ENCODE measurements around the gene KIAA1958.

KIAA1958 gene

DNA sequence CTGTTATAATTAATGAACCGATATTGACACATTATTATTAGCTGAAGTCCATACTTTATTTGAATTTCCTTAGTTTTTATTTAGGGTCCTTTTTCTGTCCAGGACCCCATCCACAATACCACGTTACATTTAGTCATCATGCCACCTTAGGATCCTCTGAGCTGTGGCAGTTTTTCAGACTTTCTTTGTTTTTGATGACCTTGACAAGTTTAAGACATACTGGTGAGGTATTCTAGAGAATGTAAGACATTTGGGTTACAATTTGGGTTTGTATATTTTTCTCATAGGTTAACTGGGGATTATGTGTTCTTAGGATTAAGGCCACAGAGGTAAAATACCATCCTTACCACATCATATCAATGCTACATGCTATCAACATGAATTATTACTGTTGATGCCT lies 42.7 kb downstream of the KIAA1958 start:
- no peak for DNase-seq (ENCODE audit: low read depth in 3 of 3)

DNA sequence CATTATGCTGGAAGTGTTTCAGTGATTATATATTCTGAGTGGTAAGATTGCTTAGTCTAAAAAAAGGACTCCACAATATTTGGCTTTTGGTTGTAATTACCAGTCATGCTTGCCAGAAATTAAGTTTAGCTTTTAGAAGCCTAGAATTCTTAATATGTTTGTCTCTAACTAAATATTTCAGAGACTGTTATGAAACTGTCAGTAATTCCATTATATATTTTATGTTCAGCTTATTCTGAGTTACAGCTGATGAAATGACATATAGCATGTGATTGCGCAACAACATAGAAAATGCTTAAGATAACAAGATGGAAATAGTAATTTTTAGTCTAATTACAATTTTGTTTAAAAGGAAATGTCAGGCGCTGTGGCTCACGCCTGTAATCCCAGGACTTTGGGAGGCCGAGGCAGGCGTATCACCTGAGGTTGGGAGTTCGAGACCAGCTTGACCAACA lies 44.2 kb downstream of the KIAA1958 start:
- no peak for DNase-seq (ENCODE audit: low read depth in 3 of 3)

DNA sequence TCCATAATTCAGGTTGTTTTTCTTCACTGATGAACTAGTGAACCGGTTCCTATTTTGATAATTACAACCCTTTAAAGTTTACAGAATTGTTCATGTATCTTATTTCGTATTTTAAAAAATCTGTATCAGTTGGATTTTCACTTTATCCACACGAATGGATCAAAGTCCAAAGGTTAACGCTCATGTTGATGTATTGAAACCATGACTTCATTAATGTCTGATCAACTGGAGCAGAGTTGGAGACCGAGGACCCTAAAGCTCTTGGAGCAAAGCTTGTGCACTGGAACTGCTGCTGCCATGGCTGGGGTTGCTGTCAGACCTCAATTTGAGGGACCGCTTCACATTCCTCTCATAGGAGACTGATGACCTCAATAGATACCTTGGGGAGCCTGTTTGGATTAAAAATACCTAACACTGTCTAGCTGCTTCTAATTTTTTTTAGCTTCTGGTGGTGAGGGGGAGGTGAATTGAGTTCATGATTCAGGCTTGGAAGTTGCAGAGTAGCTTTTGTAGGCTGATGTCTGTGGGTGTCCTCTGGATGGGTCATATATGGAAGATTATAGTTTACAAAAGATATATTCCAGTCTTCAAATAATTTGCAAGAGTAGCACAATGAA lies 45.1 kb downstream of the KIAA1958 start:
- DNase-seq (ENCODE audit: low read depth in 3 of 3) = no peak

DNA sequence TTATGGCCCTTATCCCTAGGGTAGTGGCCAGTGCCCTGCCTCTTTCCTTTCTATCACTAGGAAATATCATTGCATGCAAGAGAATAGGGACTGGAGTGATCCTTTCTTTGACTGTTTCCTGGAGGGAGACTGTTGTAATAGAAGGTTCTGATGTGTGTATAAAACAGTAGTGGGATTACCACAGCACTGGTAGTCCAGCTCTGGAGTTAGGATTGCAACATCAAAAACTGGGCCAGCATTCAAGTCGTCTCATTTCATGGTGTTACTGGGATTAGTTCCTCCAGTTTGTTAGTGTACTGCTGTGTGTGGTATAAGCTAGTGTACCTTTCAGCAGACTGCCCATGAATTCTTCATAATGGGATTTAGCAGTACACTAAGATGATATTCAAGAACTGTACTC lies 45.8 kb downstream of the KIAA1958 start:
- no peak for DNase-seq (ENCODE audit: low read depth in 3 of 3)

GRCh38 chr9:112533660-112534059 lies 47.0 kb downstream of the KIAA1958 start:
- DNase-seq (ENCODE audit: low read depth in 3 of 3) = no peak

- no peak for DNase-seq (ENCODE audit: low read depth in 3 of 3)
Measured at GRCh38 chr9:112535301-112535700, 48.7 kb downstream of the KIAA1958 start.

DNA sequence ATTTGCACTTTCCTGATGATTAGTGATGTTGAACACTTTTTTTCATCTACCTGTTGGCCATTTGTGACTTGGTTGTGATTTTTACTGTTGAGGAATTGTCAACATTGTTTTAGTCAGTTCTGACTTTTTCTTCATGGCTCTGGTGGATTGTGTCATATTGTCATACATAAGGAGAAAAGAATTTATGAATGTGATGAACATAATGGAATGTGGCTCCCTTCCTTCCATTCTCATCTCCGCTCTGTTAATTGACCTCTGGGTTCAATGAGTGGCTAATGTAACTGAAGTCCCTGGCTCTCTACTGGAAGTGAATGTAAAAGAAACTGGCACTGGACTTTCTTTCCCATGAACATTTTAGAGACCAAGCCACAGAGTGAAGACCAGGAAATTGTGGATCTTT lies 49.2 kb downstream of the KIAA1958 start:
- DNase-seq (ENCODE audit: low read depth in 3 of 3) = no peak

- DNase-seq (ENCODE audit: low read depth in 3 of 3) = no peak
Measured at GRCh38 chr9:112537561-112537960, 50.9 kb downstream of the KIAA1958 start.

GRCh38 chr9:112540800-112541199 lies 54.2 kb downstream of the KIAA1958 start:
- no peak for DNase-seq (ENCODE audit: low read depth in 3 of 3)

- no peak for DNase-seq (ENCODE audit: low read depth in 3 of 3)
Measured at GRCh38 chr9:112541685-112542084, 55.1 kb downstream of the KIAA1958 start.

DNA sequence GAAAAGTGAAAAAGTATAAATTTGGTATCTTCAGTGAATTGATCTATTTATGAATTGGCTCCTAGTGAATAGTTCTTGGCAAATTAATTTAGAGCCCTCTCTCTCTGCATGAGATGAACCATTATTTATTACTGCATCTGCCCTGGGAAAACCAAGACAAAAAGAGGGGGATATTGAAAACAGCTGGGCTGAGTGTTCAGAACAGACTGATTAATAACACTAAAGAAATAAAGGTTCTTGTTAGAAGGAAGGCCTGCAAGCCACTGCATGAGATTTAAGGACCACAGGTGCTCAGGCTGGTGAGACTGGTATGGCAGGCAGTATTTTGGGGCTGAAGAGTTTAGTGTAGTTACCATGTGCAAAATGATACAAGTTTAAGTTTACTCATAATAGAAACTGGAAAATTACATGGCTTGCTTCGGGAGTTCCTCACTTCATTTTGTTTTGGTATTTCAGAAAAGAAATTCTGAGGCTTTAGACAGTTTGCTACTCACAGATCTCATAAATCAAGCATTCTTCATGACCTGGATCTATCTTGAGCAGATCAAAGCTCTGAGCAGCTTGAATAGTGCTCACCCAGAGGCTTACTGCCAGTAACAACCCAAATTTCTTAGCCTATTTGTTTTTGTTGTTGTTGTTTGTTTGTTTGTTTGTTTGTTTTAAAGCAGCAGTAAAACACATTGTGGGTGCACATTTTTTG lies 56.1 kb downstream of the KIAA1958 start:
- DNase-seq (ENCODE audit: low read depth in 3 of 3) = no peak

GRCh38 chr9:112544477-112544876 lies 57.9 kb downstream of the KIAA1958 start:
- no peak for DNase-seq (ENCODE audit: low read depth in 3 of 3)

DNA sequence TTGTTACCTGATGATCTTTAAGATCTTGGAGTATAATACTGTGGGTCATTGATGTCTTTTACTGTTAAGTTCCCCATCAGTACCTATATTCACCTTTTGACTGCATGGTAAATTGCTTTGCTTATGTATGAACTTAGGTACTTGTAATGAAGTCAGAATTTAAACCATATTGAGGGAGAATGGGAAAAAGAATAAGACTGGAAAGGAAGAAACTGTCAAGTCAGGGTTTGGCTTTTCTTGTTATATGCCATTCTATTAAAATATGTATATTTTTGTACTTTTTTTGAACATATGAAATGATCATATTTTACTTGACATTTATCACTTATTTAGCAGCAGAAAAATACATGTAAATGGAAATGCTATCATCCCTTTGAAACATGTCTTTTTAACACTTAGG lies 58.6 kb downstream of the KIAA1958 start:
- no peak for DNase-seq (ENCODE audit: low read depth in 3 of 3)

DNA sequence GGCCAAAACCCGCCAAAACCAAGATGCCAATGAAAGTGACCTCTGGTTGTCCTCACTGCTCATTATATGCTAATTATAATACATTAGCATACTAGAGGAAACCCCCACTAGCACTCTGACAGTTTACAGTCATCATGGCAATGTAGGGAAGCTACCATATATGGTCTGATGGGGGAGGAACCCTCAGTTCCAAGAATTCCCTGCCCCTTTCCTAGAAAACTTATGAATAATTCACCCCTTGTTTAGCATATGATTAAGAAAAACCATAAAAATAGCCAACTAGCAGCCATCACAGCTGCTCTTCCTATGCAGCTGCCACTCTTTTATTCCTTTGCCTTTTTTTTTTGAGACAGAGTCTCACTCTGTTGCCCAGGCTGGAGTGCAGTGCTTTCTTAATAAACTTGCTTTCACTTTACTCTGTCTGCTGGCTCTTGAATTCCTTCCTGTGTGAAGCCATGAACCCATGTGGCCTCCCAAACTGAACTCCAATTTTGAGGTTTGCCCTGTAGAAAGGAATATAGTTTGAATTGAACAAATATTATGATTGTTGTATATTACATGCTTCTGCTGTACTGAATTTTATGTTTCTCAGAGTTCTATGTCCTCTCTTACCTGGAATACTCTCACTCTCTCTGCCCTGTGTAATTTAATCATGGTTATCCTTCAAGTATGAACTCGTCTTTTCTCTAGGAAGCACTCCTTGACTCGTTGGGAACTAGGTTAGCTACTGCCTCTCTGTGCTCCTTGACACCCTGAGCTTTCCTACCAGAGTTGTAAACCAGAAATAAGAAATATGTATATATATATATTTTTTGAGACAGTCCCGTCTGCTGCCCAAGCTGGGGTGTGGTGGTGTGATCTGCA lies 59.8 kb downstream of the KIAA1958 start:
- no peak for DNase-seq (ENCODE audit: low read depth in 3 of 3)

GRCh38 chr9:112548051-112548440 lies 61.4 kb downstream of the KIAA1958 start:
- no peak for DNase-seq (ENCODE audit: low read depth in 3 of 3)

GRCh38 chr9:112548836-112549595 lies 62.4 kb downstream of the KIAA1958 start:
- no peak for DNase-seq (ENCODE audit: low read depth in 3 of 3)

DNA sequence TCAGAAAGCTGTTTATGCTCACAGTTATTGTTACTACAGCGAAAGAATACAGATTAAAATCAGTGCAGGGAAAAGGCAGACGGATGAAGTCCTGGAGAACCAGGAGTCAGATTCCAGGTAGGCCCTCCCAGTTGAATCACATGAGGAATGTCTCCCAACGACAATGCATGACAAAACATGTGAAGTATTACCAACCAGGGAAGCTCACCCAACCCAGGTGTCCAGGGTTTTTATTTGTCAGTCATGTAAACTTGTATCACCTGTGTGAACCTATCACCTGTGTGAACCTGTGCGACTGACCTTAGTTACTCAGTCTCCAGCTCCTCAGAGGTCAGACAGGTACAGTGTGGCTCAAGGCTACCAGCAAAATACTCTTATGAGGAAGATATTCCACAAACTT lies 63.9 kb downstream of the KIAA1958 start:
- no peak for DNase-seq (ENCODE audit: low read depth in 3 of 3)

DNA sequence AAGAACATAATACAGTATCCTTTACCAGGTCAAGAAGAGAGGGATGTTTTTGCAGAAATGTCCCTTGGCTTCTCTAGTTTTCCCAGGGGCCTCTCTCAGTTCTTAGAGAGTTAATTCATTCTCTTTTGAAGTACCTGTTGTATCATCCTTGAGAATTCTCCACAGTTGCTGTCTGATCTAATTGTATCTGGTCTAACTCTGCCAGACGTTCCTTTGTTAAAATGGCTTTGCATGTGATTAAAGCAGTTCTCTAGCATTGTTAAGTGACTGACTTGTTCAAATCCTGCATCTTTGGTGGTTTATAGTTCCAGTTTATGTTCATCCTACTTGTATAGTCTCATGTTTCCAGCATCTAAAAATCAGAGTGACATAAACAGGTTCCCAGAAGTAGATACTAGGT lies 65.0 kb downstream of the KIAA1958 start:
- DNase-seq (ENCODE audit: low read depth in 3 of 3) = no peak

- DNase-seq (ENCODE audit: low read depth in 3 of 3) = no peak
Measured at GRCh38 chr9:112552229-112553056, 65.8 kb downstream of the KIAA1958 start.

GRCh38 chr9:112553256-112553826 lies 66.7 kb downstream of the KIAA1958 start:
- no peak for DNase-seq (ENCODE audit: low read depth in 3 of 3)

DNA sequence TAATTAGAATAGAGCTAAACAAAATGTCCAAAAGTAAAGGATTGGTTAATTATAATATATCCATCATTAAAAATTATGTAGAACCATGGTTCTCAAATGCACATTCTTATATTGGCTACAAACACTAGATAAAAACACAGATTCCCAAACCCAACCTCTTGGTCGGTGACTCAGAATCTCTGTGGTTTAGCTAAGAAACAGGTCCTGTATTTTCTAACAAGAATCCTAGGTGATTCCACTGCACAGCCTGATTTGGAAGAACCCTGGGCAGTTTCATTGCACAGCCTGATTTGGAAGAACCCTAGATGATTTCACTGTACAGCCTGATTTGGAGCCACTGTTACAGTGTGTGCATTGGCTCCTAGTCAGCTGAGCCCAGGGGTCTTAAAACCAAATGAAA lies 67.9 kb downstream of the KIAA1958 start:
- DNase-seq (ENCODE audit: low read depth in 3 of 3) = no peak
